Stimulated activated CD8-positive, alpha-beta memory T cell treated with anti-CD3 and anti-CD28 coated beads, Interleukin-15, amount 100 ng/mL, for 1 hour (primary cell): ENCODE data around the gene POLR2L.

ENCODE experiments used
- DNase-seq: peaks from one replicate; pipeline ENCODE4 v3.0.0-alpha.2; 2020; ENCODE audit warnings: low read depth

POLR2L gene

GRCh38 chr11:838441-839279 is 3.7 kb downstream of the POLR2L start:
- DNase-seq: no peak

- DNase-seq: no peak
These were observed 4.4 kb downstream of the POLR2L start for GRCh38 chr11:837990-838307.

- no peak for DNase-seq
These were observed 4.9 kb downstream of the POLR2L start for GRCh38 chr11:837189-837989.

DNA sequence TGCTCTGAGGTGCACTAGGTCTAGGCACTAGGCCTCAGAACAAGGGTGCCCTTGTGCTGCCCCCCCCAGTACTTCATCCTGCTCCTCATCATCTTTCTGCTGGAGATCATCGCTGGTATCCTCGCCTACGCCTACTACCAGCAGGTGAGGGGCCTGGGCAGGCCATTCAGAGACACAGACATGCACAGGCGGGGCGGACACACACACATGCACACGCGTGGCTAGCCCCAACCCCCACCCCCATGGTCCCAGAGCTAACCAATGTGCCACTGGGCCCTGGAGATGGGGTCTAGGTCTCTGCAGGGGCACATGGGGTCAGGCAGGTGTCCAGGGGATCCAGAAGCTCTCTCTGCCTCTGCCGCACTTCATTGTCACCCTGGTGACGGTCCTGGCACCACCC is 5.6 kb downstream of the POLR2L start:
- no peak for DNase-seq

- no peak for DNase-seq
These were observed 6.1 kb downstream of the POLR2L start for GRCh38 chr11:836274-836673.

DNA sequence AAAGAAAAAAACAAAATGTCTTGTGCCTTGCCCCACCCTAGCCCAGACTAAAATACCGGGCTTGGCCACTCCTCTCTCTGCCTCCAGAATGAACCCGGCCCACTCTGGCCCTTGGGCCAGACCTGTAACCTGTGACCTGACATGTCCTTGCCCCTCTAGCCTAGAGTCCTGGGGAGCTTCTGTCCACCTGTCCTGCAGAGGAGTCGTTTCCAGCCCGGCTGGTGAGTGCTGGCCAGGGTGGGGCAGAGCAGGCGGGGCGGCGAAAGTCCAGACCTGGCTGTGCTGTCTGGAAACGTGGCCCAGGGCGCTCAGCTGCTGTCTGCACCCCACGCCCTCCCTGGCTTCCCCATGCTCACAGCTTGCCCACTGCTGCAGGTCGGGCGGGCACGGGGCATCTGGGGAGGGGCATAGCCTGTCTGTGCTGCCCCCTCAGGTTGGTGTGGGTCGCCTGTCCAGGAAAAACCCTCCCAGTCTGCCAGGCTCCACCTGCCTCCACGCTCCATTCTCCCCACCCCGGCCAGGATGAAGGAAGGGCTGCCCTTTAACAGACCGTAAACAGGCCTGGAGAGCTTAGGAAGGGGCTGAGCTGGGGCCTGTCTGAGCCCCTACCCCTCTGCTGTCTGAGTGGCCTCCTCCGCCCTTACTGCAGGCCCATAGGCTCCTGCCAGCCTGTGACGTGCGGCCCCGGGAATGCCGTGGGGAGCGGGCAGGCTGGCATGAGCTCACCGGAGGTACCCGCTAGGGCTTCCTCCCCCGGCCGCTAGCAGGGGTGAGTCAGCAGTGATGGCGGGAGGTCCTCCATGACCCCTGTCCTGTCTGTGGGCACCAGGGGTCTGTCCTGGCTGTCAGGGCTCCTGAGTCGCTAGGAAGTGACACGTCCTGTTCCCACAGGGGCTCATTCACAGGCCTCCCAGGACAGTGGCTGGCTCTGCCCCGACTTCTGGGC is 7.7 kb downstream of the POLR2L start:
- DNase-seq: no peak

GRCh38 chr11:833849-834311 is 8.4 kb downstream of the POLR2L start:
- no peak for DNase-seq

- DNase-seq: no peak
These were observed 9.1 kb downstream of the POLR2L start for GRCh38 chr11:833114-833791.

DNA sequence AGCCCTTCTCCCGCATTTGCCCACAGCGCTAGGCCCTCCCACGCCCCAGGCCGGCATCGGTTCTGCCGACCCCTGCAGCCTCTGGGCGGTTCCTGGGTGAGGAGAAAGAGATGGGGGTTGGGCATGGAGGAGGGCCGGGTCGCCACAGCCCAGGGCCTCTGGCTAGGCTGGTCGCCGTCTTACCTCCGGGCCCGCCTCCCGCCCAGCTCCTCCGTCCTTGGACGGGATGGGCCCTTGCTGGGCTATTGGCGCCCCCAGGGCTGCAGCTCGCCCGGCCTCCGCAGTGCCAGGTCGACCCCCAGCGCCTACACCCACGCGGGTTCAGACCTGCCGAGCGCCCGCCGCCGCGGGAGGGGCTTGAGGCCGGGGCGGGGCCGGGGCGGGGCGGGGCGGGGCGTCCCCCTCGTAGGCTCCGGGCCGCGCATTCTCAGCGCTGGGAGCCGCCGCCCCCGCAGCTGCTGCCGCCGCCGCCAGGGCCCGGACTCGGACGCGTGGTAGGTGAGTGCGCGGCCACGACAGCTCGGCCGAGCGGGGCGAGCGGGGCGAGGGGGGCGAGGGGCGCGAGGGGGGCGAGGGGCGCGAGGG is 9.7 kb downstream of the POLR2L start, which contains the start of gene CD151:
TSS of gene CD151 (plus strand) at position 424 of the 585 bp plus-strand sequence. CDS start 3,118 bp downstream, outside the sequence.
- no peak for DNase-seq

DNA sequence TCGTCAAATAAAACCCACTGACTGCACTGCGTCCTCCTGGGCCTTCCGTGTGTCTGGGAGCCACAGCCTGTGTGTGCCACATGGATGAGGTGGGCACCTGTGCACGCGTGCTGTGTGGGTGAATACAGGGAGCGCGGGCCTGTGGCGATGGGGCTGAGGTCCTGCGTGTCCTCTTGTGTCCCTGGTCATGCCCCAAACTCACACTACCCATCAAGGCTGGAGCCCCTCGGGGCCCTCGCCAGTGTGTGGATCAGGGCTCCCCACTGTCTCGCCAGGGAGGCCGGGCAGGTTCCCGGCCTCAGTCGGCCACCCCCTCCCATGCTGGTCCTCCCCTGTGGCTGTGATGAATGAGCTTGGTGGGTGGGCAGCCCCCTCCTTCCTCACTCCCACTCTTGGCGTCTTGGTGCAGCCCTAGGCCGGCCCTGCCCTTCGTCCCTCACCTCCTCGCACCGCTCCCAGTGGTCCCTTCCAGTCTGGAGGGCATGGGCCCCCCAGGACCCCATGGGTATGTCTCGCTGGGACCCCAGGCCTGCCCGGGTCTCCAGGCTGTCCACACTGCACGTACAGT is 10.3 kb downstream of the POLR2L start:
- DNase-seq: no peak

DNA sequence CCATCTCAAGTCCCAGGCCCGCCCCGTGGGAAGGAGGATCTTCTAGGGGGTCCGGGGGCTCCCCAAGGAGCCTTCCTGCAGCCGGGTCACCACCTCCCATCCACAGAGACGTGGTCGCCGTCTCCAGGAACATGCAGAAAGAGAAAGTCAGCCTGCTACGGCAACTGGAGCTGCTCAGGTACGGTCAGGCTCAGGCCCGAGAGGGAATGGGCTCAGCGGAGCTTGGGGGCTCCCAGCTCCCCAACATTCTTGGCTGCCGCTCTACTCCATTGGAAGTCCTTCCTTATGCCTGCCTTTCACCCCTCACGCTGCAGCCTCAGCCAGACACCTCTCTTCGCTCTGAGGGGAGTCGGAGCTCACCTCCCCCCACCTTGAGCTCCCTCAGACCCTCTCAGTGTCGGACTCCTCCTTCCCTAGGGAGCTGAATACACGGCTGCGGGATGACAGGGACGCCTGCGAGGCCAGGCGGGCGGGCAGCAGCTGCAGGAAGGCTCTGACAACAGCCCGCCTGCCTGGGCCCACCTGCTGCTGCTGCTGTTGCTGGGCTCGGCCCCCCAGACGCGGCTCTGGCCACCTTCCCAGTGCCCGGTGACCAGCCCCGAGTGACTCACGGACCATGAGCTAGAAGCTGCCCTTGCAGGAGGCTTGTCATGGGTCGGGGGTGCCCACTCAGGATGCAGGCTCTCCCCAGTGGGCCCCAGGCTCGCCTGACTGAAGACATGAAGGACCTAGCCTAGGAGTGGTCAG is 11.0 kb downstream of the POLR2L start:
- no peak for DNase-seq

- DNase-seq: no peak
These were observed 11.8 kb downstream of the POLR2L start for GRCh38 chr11:830295-831117.

DNA sequence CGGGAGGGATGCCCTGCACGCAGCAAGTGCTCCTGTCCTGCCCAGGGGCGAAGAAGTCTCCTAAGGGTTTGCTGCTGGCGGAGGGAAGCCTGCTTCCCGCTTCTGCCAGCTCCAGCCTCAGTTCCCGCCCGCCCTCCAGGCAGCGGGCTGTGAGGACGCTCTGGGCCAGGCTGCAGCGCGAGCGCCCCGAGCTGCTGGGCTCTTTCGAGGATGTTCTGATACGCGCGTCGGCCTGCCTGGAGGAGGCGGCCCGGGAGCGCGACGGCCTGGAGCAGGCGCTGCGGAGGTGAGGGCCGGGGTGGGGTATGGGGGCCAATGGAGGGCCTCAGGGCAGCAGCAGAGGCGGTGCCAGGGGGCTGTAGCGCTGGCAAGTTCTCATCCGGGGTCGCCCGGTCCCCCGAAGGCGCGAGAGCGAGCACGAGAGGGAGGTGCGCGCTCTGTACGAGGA is 12.5 kb downstream of the POLR2L start:
- DNase-seq: no peak

- DNase-seq: no peak
These were observed 13.0 kb downstream of the POLR2L start for GRCh38 chr11:829176-829846.

GRCh38 chr11:828506-829175 is 13.7 kb downstream of the POLR2L start:
- DNase-seq: no peak

DNA sequence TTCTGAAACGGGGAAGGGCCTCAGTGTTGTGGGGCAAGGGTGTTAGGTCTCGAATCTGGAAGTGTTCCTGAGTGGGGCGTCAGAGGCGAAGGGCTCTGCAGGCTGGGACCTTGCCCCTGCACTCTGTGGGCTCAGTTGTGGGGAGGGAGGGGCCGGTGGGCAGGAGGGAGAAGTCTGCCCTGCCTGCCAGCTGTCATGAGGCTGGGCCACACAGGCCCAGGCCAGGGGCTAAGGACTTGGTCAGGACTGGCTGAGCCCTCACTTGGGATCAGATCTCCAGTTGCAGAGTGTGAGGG is 14.5 kb downstream of the POLR2L start, which contains the start of gene CRACR2B:
TSS of gene CRACR2B (plus strand) at position 23 of the 296 bp plus-strand sequence. CDS start 689 bp downstream, outside the sequence.
- DNase-seq: no peak

DNA sequence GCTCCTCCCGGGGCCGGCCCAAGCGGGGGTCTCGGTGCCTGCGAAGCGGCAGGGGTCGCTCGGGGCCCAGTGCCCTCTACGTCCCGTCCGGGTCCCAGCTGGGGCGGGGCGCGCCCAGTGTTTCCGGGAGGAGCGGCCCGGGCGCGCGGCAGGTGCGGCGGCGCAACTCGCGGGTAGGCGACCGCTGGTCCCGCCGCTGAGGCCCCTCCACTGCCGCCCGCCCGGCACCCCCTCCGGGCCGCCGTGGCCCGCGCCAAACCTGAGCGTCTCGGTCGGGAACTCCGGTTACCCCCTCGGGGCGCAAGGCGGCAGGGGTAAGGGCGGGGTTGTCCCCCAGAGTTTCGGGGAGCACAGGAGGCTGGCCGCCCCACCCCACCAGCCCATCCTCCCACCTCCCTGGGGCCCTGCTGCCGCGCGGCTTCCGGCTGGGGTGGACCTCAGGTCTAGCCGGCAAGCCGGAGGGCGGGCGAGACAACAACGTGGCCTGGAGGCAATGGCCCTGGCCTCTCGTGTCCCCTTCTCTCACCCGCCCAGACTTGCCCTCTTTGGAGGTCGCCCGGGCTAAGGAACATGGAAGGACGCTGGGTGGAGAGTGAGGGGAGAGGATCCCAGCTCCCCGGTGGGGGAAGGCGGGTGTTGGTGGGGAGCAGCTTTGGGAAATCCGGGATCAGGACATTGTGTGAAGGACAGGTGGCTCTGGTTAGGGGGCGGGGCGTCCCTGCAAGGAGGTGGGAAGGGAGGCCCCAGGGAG is 15.0 kb downstream of the POLR2L start:
- DNase-seq: no peak
